Measurements from ENCODE around the gene PPFIBP1. TPM values are rescaled to one million over a fixed set of nuclear protein-coding genes. Genes with fewer than 3 reads are reported as not detected.
"Not testable (repeated sequence)": the region's sequence is repeated elsewhere in the genome, so short reads cannot be mapped to it uniquely, and the experiment has no call there.

Gene PPFIBP1
- total RNA-seq, 3 donors from 2014 or later (not counting 1 experiment from before 2014, with no cell fraction given) = 0.73 to 1.6 (median 1.4) TPM

GRCh38 chr12:27577688-27578087 lies 53.7 kb downstream of the PPFIBP1 start:
- no peak for TF ChIP-seq CTCF (IDR thresholded peaks at IDR 0.05)
- H3K27me3 ChIP-seq (ENCODE audit: control insufficient read depth, insufficient read depth, low read length) = no peaks in the 10 kb centered on the region
- ATAC-seq = no peak
- Mint-ChIP-seq H3K36me3 (no peaks in the 10 kb centered on the region), H3K9me3 (no peaks in the 10 kb centered on the region), H3K4me3 (no peak overlapping the region), H3K4me1 (peaks cover 0 to 4% of the 10 kb centered on the region in 2 donors), H3K27me3 (ENCODE audit: low read depth in 2 of 2) (peaks cover 2 to 7% of the 10 kb centered on the region in 2 donors), H3K27ac (no peak overlapping the region)
- H3K4me3 ChIP-seq (ENCODE audit: low read length) = no peak overlapping the region
- H3K4me1 ChIP-seq (ENCODE audit: control insufficient read depth, insufficient read depth, low read length) = no peaks in the 10 kb centered on the region
- no peak overlapping the region for H3K27ac ChIP-seq (ENCODE audit: low read length)
- no peak for DNase-seq
- intact Hi-C loops (cut with micrococcal nuclease) = no loop called here
- H3K36me3 ChIP-seq (ENCODE audit: control insufficient read depth, insufficient read depth, low read length) = no peaks in the 10 kb centered on the region
- H3K9me3 ChIP-seq (ENCODE audit: control insufficient read depth, insufficient read depth, low read length) = no peaks in the 10 kb centered on the region
- 79% methylated on average over 3 of the region's 4 CpGs for WGBS (ENCODE audit: insufficient coverage)

GRCh38 chr12:27578689-27579372 lies 54.8 kb downstream of the PPFIBP1 start:
- no peaks in the 10 kb centered on the region for H3K9me3 ChIP-seq (ENCODE audit: control insufficient read depth, insufficient read depth, low read length)
- TF ChIP-seq CTCF (IDR thresholded peaks at IDR 0.05) = no peak
- no peak for DNase-seq
- Mint-ChIP-seq H3K4me3 (no peak overlapping the region), H3K36me3 (no peaks in the 10 kb centered on the region), H3K27ac (no peak overlapping the region), H3K27me3 (ENCODE audit: low read depth in 2 of 2) (peaks cover 2 to 7% of the 10 kb centered on the region in 2 donors), H3K4me1 (peaks cover 0 to 4% of the 10 kb centered on the region in 2 donors), H3K9me3 (no peaks in the 10 kb centered on the region)
- WGBS (ENCODE audit: insufficient coverage) = 87% methylated on average over 7 of the region's 7 CpGs
- H3K27ac ChIP-seq (ENCODE audit: low read length) = no peak overlapping the region
- H3K4me3 ChIP-seq (ENCODE audit: low read length) = no peak overlapping the region
- no peak for ATAC-seq
- no peaks in the 10 kb centered on the region for H3K27me3 ChIP-seq (ENCODE audit: control insufficient read depth, insufficient read depth, low read length)
- intact Hi-C loops (cut with micrococcal nuclease) = no loop called here
- H3K4me1 ChIP-seq (ENCODE audit: control insufficient read depth, insufficient read depth, low read length) = no peaks in the 10 kb centered on the region
- no peaks in the 10 kb centered on the region for H3K36me3 ChIP-seq (ENCODE audit: control insufficient read depth, insufficient read depth, low read length)

GRCh38 chr12:27580561-27581330 lies 56.7 kb downstream of the PPFIBP1 start:
- H3K36me3 ChIP-seq (ENCODE audit: control insufficient read depth, insufficient read depth, low read length) = no peaks in the 10 kb centered on the region
- Mint-ChIP-seq H3K27me3 (ENCODE audit: low read depth in 2 of 2) (peaks cover 2 to 7% of the 10 kb centered on the region in 2 donors), H3K27ac (no peak overlapping the region), H3K9me3 (no peaks in the 10 kb centered on the region), H3K36me3 (no peaks in the 10 kb centered on the region), H3K4me3 (no peak overlapping the region), H3K4me1 (no peaks in the 10 kb centered on the region)
- H3K4me1 ChIP-seq (ENCODE audit: control insufficient read depth, insufficient read depth, low read length) = no peaks in the 10 kb centered on the region
- H3K27ac ChIP-seq (ENCODE audit: low read length) = no peak overlapping the region
- no peaks in the 10 kb centered on the region for H3K9me3 ChIP-seq (ENCODE audit: control insufficient read depth, insufficient read depth, low read length)
- intact Hi-C loops (cut with micrococcal nuclease) = no loop called here
- no peak for TF ChIP-seq CTCF (IDR thresholded peaks at IDR 0.05)
- H3K27me3 ChIP-seq (ENCODE audit: control insufficient read depth, insufficient read depth, low read length) = no peaks in the 10 kb centered on the region
- ATAC-seq = no peak
- WGBS (ENCODE audit: insufficient coverage) = 92% methylated on average over 7 of the region's 9 CpGs
- no peak for DNase-seq
- H3K4me3 ChIP-seq (ENCODE audit: low read length) = no peak overlapping the region

- H3K27me3 Mint-ChIP-seq (ENCODE audit: low read depth in 2 of 2); H3K9me3 ChIP-seq (ENCODE audit: control insufficient read depth, insufficient read depth, low read length); H3K27ac ChIP-seq (ENCODE audit: low read length); DNase-seq; H3K4me1 Mint-ChIP-seq; H3K4me3 Mint-ChIP-seq; H3K36me3 ChIP-seq (ENCODE audit: control insufficient read depth, insufficient read depth, low read length); ATAC-seq; H3K4me1 ChIP-seq (ENCODE audit: control insufficient read depth, insufficient read depth, low read length); H3K9me3 Mint-ChIP-seq; H3K27ac Mint-ChIP-seq; H3K4me3 ChIP-seq (ENCODE audit: low read length); H3K36me3 Mint-ChIP-seq; H3K27me3 ChIP-seq (ENCODE audit: control insufficient read depth, insufficient read depth, low read length); intact Hi-C loops (cut with micrococcal nuclease): not testable (repeated sequence)
- 100% methylated on average over 1 of the region's 1 CpG for WGBS (ENCODE audit: insufficient coverage)
Observed at GRCh38 chr12:27581331-27581671, 57.3 kb downstream of the PPFIBP1 start.

- H3K27ac Mint-ChIP-seq; H3K4me1 ChIP-seq (ENCODE audit: control insufficient read depth, insufficient read depth, low read length); intact Hi-C loops (cut with micrococcal nuclease); H3K27me3 ChIP-seq (ENCODE audit: control insufficient read depth, insufficient read depth, low read length); H3K4me3 Mint-ChIP-seq; H3K9me3 Mint-ChIP-seq; DNase-seq; H3K36me3 Mint-ChIP-seq; H3K27ac ChIP-seq (ENCODE audit: low read length); H3K27me3 Mint-ChIP-seq (ENCODE audit: low read depth in 2 of 2); H3K36me3 ChIP-seq (ENCODE audit: control insufficient read depth, insufficient read depth, low read length); ATAC-seq; H3K4me3 ChIP-seq (ENCODE audit: low read length); H3K4me1 Mint-ChIP-seq; H3K9me3 ChIP-seq (ENCODE audit: control insufficient read depth, insufficient read depth, low read length): not testable (repeated sequence)
- 85% methylated on average over 3 of the region's 3 CpGs for WGBS (ENCODE audit: insufficient coverage)
Observed at GRCh38 chr12:27581833-27582232, 57.8 kb downstream of the PPFIBP1 start.

GRCh38 chr12:27582445-27582844 lies 58.4 kb downstream of the PPFIBP1 start:
- H3K27me3 Mint-ChIP-seq (ENCODE audit: low read depth in 2 of 2); H3K36me3 Mint-ChIP-seq; H3K9me3 Mint-ChIP-seq; H3K27ac ChIP-seq (ENCODE audit: low read length); H3K4me1 Mint-ChIP-seq; H3K4me1 ChIP-seq (ENCODE audit: control insufficient read depth, insufficient read depth, low read length); H3K27me3 ChIP-seq (ENCODE audit: control insufficient read depth, insufficient read depth, low read length); H3K4me3 Mint-ChIP-seq; intact Hi-C loops (cut with micrococcal nuclease); ATAC-seq; DNase-seq; H3K4me3 ChIP-seq (ENCODE audit: low read length); H3K9me3 ChIP-seq (ENCODE audit: control insufficient read depth, insufficient read depth, low read length); H3K27ac Mint-ChIP-seq; H3K36me3 ChIP-seq (ENCODE audit: control insufficient read depth, insufficient read depth, low read length): not testable (repeated sequence)
- WGBS (ENCODE audit: insufficient coverage) = 88% methylated on average over 5 of the region's 5 CpGs

Measured in natural killer cell (primary cell).